ENCODE results near the gene SP4. TPM values are rescaled to one million over a fixed set of nuclear protein-coding genes. Genes with fewer than 3 reads are reported as not detected.
A peak's percentile ranks its signal among the peaks of the same experiment; 100 is the strongest.
"Not testable (repeated sequence)": the region's sequence is repeated elsewhere in the genome, so short reads cannot be mapped to it uniquely, and the experiment has no call there.

SP4 gene
- total RNA-seq, 2 experiments from 2014 or later, result 17.5 to 22.8 TPM

DNA sequence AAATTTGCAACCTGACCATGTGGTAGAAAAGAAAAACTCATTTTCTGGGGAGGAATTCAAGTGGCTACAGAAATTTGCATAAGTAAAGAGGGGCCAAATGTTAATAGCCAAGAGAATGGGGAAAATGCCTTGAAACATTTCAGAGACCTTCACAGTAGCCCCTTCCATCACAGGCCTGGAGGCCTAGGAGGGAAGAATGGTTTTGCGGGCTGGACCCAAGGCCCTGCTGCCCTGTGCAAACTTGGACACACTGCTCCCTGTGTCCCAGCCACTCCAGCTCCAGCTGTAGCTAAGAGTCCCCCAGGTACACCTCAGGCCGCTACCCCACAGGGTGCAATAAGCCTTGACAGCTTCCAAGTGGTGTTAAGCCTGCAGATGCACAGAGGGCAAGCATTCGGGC is 98.6 kb downstream of the SP4 start:
- ATAC-seq (no peak), DNase-seq (no peak)
- POLR2A ChIA-PET, result no interaction called here
- Mint-ChIP-seq H3K27ac (no peak overlapping the region), H3K27me3 (no peaks in the 10 kb centered on the region), H3K4me1 (no peaks in the 10 kb centered on the region), H3K4me3 (no peak overlapping the region), H3K36me3 (ENCODE audit: low read depth) (no peaks in the 10 kb centered on the region), H3K9me3 (ENCODE audit: low read depth) (no peaks in the 10 kb centered on the region)
- intact Hi-C loops (cut with DNase I, micrococcal nuclease), result loop anchor here (1.0 to 5.0 kb wide), 2 partner anchors 264 to 270 kb away; no protein-coding TSS in a partner anchor
- CTCF ChIA-PET, result interaction anchor here (0.9 kb wide), 1 partner anchor 22 kb away, joined by 3 read pairs; no protein-coding TSS in a partner anchor

DNA sequence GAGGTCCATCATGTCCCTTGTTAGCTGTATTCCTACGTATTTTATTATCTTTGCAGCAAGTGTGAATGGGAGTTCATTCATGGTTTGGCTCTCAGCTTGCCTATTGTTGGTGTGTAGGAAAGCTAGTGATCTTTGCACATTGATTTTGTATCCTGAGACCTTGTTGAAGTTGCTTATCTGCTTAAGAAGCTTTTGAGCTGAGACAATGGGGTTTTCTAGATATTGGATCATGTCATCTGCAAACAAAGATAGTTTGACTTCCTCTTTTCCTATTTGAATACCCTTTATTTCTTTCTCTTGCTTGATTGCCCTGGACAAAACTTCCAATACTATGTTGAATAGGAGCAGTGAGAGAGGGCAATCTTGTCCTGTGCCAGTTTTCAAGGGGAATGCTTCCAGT is 104.6 kb downstream of the SP4 start:
- H3K27ac Mint-ChIP-seq; H3K27me3 Mint-ChIP-seq; H3K36me3 Mint-ChIP-seq (ENCODE audit: low read depth); H3K4me3 Mint-ChIP-seq; H3K4me1 Mint-ChIP-seq; H3K9me3 Mint-ChIP-seq (ENCODE audit: low read depth); POLR2A ChIA-PET; DNase-seq; intact Hi-C loops (cut with DNase I, micrococcal nuclease); ATAC-seq: not testable (repeated sequence)
- CTCF ChIA-PET, result interaction anchor here (0.7 kb wide), 1 partner anchor 235 kb away, joined by 3 read pairs; no protein-coding TSS in a partner anchor

DNA sequence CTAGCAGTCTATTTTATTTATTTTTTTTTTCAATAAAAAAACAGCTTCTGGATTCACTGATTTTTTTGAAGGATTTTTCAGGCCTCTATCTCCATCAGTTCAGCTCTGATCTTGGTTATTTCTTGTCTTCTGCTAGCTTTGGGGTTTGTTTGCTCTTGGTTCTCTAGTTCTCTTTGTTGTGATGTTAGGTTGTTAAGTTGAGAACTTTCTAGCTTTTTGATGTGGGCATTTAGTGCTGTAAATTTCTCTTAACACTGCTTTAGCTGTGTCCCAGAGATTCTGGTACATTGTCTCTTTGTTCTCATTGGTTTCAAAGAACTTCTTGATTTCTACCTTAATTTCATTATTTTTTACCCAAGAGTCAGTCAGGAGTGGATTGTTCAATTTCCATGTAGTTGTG is 105.8 kb downstream of the SP4 start:
- H3K36me3 Mint-ChIP-seq (ENCODE audit: low read depth); H3K27ac Mint-ChIP-seq; H3K9me3 Mint-ChIP-seq (ENCODE audit: low read depth); H3K4me1 Mint-ChIP-seq; DNase-seq; POLR2A ChIA-PET; H3K4me3 Mint-ChIP-seq; intact Hi-C loops (cut with DNase I, micrococcal nuclease); CTCF ChIA-PET; ATAC-seq; H3K27me3 Mint-ChIP-seq: not testable (repeated sequence)

DNA sequence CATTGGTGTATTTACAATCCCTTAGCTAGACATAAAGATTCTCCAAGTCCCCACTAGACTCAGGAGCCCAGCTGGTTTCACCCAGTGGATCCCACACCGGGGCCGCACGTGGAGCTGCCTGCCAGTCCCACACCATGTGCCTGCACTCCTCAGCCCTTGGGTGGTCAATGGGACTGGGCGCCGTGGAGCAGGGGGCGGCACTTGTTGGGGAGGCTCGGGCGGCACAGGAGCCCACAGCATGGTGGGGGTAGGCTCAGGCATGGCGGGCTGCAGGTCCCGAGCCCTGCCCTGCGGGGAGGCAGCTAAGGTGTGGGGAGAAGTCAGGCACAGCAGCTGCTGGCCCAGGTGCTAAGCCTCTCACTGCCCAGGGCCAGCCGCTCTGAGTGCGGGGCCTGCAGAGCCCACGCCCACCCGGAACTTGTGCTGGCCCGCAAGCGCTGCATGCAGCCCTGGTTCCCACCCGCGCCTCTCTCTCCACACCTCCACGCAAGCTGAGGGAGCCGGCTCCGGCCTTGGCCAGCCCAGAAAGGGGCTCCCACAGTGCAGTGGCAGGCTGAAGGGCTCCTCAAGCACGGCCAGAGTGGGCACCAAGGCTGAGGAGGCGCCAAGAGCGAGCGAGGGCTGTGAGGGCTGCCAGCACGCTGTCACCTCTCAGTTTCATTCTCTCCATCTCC is 108.7 kb downstream of the SP4 start:
- intact Hi-C loops (cut with DNase I, micrococcal nuclease); POLR2A ChIA-PET; H3K9me3 Mint-ChIP-seq (ENCODE audit: low read depth); H3K36me3 Mint-ChIP-seq (ENCODE audit: low read depth); H3K4me3 Mint-ChIP-seq; H3K4me1 Mint-ChIP-seq; ATAC-seq; DNase-seq; H3K27ac Mint-ChIP-seq: not testable (repeated sequence)
- peaks cover 16% of the 10 kb centered on the region for H3K27me3 Mint-ChIP-seq
- CTCF ChIA-PET, result interaction anchor here (0.6 kb wide), 4 partner anchors 16 to 320 kb away, joined by 3 to 5 read pairs (median 3); no protein-coding TSS in a partner anchor

DNA sequence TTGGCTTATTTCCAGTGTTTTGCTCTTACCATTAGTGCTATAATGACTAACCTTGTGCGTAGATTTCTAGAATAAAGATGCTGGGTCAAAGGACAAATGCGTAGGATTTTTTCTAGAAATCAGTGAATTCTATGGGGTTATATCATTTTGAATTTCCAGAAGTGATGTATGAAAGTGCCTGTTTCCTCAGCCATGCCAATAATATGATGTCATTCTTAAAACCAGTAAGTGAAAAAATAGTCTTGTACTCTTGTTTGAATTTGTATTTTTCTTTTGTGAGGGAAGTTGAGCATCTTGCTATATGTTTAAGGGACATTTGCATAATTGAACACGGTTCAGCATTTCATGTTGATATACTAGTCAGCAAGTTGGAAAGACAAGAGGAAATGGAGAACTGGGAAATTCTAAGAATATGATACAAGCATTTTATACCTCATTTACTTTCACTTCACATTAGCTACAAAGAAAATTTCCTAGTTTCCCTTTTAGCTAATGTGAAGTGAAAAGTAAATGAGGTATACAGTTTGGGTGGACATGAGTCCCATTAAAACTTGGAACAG is 111.1 kb downstream of the SP4 start:
- peaks cover 5% of the 10 kb centered on the region for H3K4me1 Mint-ChIP-seq
- H3K27me3 Mint-ChIP-seq, result peaks cover 33% of the 10 kb centered on the region
- H3K27ac Mint-ChIP-seq, result no peak overlapping the region
- H3K9me3 Mint-ChIP-seq (ENCODE audit: low read depth), result no peaks in the 10 kb centered on the region
- ChIA-PET POLR2A (no interaction called here), CTCF (no interaction called here)
- no peaks in the 10 kb centered on the region for H3K36me3 Mint-ChIP-seq (ENCODE audit: low read depth)
- DNase-seq, result no peak
- ATAC-seq, result no peak
- intact Hi-C loops (cut with DNase I, micrococcal nuclease), result no loop called here
- H3K4me3 Mint-ChIP-seq, result no peak overlapping the region

DNA sequence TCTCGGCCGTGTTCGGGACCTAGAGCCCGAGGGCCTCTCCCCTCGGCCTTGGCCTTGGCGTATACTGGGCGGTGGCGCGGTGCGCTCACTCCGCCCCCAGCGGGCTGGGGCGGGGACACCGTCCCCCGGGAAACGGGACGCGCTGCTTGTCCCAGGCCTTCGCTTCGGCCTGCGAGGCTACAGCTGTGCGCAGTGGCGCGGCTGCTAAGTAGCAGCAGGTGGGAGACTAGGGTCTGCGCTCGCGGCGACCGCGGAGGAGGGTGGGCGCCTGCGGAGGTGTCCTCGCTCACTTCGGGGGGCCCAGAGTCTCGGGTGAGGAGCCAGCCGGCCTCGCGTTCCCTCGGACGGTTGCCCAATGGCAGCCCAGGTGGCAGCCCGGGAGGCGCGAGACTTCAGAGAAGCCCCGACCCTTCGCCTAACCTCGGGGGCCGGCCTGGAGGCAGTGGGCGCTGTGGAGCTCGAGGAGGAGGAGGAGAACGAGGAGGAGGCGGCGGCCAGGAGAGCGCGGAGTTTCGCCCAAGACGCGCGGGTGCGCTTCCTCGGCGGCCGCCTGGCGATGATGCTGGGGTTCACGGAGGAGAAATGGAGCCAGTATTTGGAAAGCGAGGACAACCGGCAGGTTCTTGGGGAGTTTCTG is 115.1 kb downstream of the SP4 start, which contains the start of gene DNAH11:
DNAH11 (plus strand) TSS at position 149 of the 637 bp plus-strand sequence; CDS start at position 356, 207 bp downstream.
- no peaks in the 10 kb centered on the region for H3K9me3 Mint-ChIP-seq (ENCODE audit: low read depth)
- intact Hi-C loops (cut with DNase I, micrococcal nuclease), result loop anchor here (5.0 to 10.0 kb wide), 3 partner anchors 462 to 1211 kb away; partner anchors contain the start of gene ITGB8 (in 1 of the 2)
- H3K4me1 Mint-ChIP-seq, result peaks cover 6% of the 10 kb centered on the region
- ATAC-seq (peak; percentile 94), DNase-seq (peak; percentile 61)
- H3K27me3 Mint-ChIP-seq, result peaks cover 50% of the 10 kb centered on the region
- peak within 1 kb of the TSS; percentile 76 for H3K4me3 Mint-ChIP-seq
- ChIA-PET CTCF (no interaction called here), POLR2A (no interaction called here)
- peak within 1 kb of the TSS; percentile 39 for H3K27ac Mint-ChIP-seq
- H3K36me3 Mint-ChIP-seq (ENCODE audit: low read depth), result no peaks in the 10 kb centered on the region

DNA sequence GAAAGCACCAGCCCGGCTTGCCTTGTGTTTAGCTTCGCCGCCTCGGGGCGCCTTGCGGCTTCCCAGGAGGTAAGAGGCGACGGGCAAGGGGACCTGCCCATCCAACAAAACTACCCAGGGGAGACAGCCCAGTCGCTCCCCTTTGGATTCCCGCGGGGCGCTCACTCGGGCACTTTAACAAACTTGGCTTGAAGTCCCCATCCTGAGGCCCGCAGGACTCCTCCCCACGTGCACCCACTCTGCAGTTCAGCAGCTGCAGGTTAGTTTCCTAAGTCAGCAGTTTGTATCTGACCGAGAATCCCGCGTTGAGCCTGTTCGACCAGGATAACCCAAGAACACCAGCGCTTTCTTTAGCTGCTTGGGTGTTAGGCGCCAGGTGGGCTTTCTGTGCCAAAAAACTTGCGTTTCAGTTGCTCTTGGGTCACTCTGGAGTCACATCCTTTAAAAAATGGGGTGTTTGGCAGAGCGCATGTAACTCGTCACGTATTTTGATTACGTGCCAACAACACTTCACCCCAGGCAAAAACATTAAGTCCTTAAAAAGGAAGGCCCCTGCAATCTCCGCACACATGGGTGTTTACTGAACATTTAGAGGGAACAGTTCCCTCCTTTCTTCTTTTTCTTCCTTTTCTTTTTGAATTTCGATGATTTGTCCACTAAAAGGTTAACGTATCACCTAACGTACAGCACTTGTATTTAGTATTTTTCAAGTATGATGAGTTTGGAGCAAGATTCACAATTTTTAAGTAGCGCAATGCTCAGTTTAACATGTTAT is 115.8 kb downstream of the SP4 start:
- peaks cover 50% of the 10 kb centered on the region for H3K27me3 Mint-ChIP-seq
- ChIA-PET POLR2A (no interaction called here), CTCF (interaction anchor here (0.6 kb wide), 1 partner anchor 110 kb away, joined by 4 read pairs; no protein-coding TSS in a partner anchor)
- H3K4me3 Mint-ChIP-seq, result peak overlapping the region; percentile 76
- peak overlapping the region; percentile 56 for H3K27ac Mint-ChIP-seq
- H3K4me1 Mint-ChIP-seq, result peaks cover 6% of the 10 kb centered on the region
- peak; percentile 35 for DNase-seq
- H3K9me3 Mint-ChIP-seq (ENCODE audit: low read depth), result no peaks in the 10 kb centered on the region
- no peaks in the 10 kb centered on the region for H3K36me3 Mint-ChIP-seq (ENCODE audit: low read depth)
- intact Hi-C loops (cut with DNase I, micrococcal nuclease), result loop anchor here (5.0 to 10.0 kb wide), 3 partner anchors 461 to 1211 kb away; partner anchors contain the start of gene ITGB8 (in 1 of the 2)
- peak; percentile 25 for ATAC-seq

DNA sequence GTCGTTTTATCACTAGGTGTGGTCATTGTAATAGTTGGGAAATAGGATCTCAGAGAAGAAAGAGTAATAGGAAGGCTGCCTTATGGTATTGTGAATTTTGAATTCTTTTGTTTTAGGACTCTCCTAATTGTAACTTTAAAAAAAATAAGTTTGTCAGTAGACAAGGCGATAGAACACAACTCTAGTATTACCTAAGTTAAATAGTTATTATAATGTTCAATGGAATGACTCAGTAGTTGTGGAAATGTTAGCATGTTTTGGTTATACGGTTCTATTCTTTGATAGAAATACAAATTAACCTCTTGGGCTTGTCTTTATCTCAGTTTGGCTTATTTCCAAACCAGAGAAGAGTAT is 116.4 kb downstream of the SP4 start:
- H3K4me3 Mint-ChIP-seq, result peak overlapping the region; percentile 76
- CTCF ChIA-PET, result no interaction called here
- H3K4me1 Mint-ChIP-seq, result peaks cover 6% of the 10 kb centered on the region
- peaks cover 47% of the 10 kb centered on the region for H3K27me3 Mint-ChIP-seq
- DNase-seq (no peak), ATAC-seq (no peak)
- no peaks in the 10 kb centered on the region for H3K9me3 Mint-ChIP-seq (ENCODE audit: low read depth)
- intact Hi-C loops (cut with DNase I, micrococcal nuclease), result loop anchor here (5.0 to 10.0 kb wide), 3 partner anchors 461 to 1212 kb away; partner anchors contain the start of gene ITGB8 (in 1 of the 2)
- POLR2A ChIA-PET, result no interaction called here
- peak overlapping the region; percentile 56 for H3K27ac Mint-ChIP-seq
- H3K36me3 Mint-ChIP-seq (ENCODE audit: low read depth), result no peaks in the 10 kb centered on the region

DNA sequence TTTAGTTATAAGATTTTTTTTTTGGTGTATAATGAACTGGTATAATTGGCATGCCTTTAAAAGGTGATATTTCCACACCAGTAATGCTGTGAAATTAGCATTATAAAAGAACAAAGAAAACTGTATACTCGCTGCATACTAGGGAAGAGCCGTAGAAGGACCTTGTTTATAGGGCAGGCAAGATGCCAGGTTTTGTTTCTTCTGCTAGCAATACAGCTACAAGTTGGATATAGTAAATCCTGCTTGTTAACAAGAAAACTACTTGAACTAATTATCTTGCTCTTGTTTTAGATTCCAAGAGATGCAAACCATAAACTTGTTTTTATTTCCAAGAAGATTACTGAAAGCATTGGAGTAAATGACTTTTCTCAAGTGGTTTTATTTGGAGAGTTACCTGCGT is 116.8 kb downstream of the SP4 start:
- no peaks in the 10 kb centered on the region for H3K9me3 Mint-ChIP-seq (ENCODE audit: low read depth)

DNA sequence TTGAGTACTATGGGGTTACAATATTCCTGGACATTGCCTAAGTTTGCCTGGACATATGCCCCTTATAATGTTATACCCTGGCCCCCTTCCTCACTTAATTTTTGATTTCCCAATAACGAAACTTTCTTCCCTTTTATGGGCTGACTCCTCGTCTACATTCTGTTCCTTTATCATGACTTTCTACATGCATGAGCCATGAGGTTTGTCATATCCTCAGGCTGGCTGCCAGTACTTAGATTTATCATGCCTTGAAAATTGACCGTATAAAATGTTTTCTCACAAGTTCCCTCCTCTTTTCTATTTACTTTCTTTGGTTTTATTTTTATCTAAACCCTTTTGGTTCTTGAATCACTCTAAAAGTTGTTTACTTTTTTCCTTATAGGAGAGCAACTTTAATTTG is 119.6 kb downstream of the SP4 start:
- CTCF ChIA-PET, result no interaction called here
- Mint-ChIP-seq H3K4me1 (peaks cover 6% of the 10 kb centered on the region), H3K27ac (no peak overlapping the region), H3K9me3 (ENCODE audit: low read depth) (no peaks in the 10 kb centered on the region), H3K36me3 (ENCODE audit: low read depth) (no peaks in the 10 kb centered on the region), H3K4me3 (no peak overlapping the region), H3K27me3 (peaks cover 29% of the 10 kb centered on the region)
- DNase-seq (no peak), ATAC-seq (no peak)
- intact Hi-C loops (cut with DNase I, micrococcal nuclease), result loop anchor here (10.0 kb wide), 1 partner anchor 457 kb away; no protein-coding TSS in a partner anchor
- POLR2A ChIA-PET, result no interaction called here

More for the DNA sequence above, 116.8 kb downstream of the SP4 start:
- CTCF ChIA-PET, result no interaction called here
- H3K4me1 Mint-ChIP-seq, result peaks cover 6% of the 10 kb centered on the region
- no peak overlapping the region for H3K27ac Mint-ChIP-seq
- DNase-seq (no peak), ATAC-seq (no peak)
- intact Hi-C loops (cut with DNase I, micrococcal nuclease), result loop anchor here (5.0 to 10.0 kb wide), 3 partner anchors 460 to 1212 kb away; partner anchors contain the start of gene ITGB8 (in 1 of the 2)
- H3K27me3 Mint-ChIP-seq, result peaks cover 45% of the 10 kb centered on the region
- H3K36me3 Mint-ChIP-seq (ENCODE audit: low read depth), result no peaks in the 10 kb centered on the region
- no peak overlapping the region for H3K4me3 Mint-ChIP-seq
- POLR2A ChIA-PET, result no interaction called here

DNA sequence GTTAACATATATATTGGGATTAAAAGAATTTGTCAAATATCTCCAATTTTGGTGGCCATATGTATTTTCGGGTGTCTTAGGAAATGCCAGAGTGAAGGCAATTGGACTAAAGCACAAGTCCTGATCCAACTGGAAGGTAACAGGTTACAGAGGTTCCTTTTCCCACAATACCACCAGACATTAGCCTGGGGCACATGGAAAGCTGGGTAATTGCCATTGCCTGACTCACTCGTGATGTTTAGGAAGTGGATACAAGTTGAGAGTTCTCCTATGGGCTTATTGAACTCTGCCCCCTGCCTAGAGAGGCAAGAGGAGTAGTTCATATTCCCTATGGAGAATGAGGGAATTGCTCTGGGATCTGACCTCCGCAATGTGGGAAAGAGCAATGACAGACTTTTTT is 120.6 kb downstream of the SP4 start:
- intact Hi-C loops (cut with DNase I, micrococcal nuclease), result loop anchor here (10.0 kb wide), 1 partner anchor 456 kb away; no protein-coding TSS in a partner anchor
- POLR2A ChIA-PET, result no interaction called here
- DNase-seq (no peak), ATAC-seq (no peak)
- Mint-ChIP-seq H3K9me3 (ENCODE audit: low read depth) (no peaks in the 10 kb centered on the region), H3K4me3 (no peak overlapping the region), H3K27me3 (peaks cover 24% of the 10 kb centered on the region), H3K4me1 (peaks cover 6% of the 10 kb centered on the region), H3K36me3 (ENCODE audit: low read depth) (no peaks in the 10 kb centered on the region), H3K27ac (no peak overlapping the region)
- CTCF ChIA-PET, result no interaction called here
